Measurements from ENCODE around the gene APOBEC3C.
"Not testable (repeated sequence)": the region's sequence is repeated elsewhere in the genome, so short reads cannot be mapped to it uniquely, and the experiment has no call there.

Gene APOBEC3C

DNA sequence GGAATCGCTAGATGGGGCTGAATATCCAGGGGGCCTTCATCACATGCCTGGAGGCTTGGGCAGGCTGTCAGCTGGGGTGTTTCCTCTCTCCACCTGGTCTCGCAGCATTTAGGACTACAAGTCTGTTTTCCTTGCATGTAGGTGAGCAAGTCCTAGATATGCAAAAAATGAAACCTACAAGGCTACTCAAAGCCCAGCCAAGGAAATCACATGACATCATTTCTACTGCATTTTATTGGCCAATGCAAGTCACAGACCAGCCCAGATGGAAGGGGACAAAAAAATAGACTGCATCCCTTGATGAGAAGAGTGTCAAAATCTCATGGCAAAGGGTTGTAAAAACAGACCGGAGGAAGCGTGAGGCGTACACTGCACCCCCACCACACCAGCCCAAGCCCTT is 41.5 kb upstream of the APOBEC3C start:
- TF ChIP-seq POLR2A (IDR thresholded peaks at IDR 0.05; ENCODE audit: low read depth, low read length) (no peak), POLR2AphosphoS5 (IDR thresholded peaks at IDR 0.05; ENCODE audit: low read depth, low read length) (no peak), TAF1 (IDR thresholded peaks at IDR 0.05; ENCODE audit: borderline replicate concordance, low read depth, low read length) (no peak)
- FAIRE-seq (no peak), DNase-seq (ENCODE audit: insufficient read length) (no peak)

- FAIRE-seq (peak; percentile 96), DNase-seq (ENCODE audit: insufficient read length) (no peak)
- no peak for TF ChIP-seq POLR2A (IDR thresholded peaks at IDR 0.05; ENCODE audit: low read depth, low read length)
- TF ChIP-seq TAF1 (IDR thresholded peaks at IDR 0.05; ENCODE audit: borderline replicate concordance, low read depth, low read length) = no peak
- TF ChIP-seq POLR2AphosphoS5 (IDR thresholded peaks at IDR 0.05; ENCODE audit: low read depth, low read length) = no peak
Observed at GRCh38 chr22:38973289-38974169, 40.5 kb upstream of the APOBEC3C start.

DNA sequence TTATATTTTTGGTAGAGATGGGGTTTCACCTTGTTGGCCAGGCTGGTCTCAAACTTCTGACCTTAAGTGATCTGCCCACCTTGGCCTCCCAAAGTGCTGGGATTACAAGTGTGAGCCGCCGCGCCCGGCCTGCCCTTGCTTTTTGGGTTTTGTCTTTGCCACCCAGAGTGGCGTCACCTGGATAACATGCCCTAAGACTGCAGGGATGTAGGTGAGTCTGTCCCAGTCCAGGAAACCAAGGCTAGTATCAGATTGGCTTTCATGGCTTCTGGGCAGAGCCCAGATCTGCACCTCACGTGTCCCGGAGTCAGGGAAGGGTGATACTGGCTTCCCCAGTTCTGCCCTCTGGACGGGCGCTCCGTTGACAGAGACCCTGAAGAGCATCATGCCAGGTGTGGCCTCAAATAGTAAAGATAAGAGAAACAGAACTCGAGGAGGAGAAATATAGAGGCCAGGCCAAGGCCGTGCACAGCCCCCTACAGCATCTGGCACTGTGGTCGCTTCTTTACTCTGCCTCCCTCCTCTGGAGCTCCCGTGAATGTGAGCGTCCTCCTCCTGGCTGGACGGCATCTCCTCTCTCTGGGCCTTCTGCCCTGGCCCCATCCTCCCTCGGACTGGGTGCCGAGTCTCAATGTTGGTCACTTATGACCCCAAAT is 39.8 kb upstream of the APOBEC3C start:
- TF ChIP-seq TAF1 (IDR thresholded peaks at IDR 0.05; ENCODE audit: borderline replicate concordance, low read depth, low read length) (no peak), POLR2AphosphoS5 (IDR thresholded peaks at IDR 0.05; ENCODE audit: low read depth, low read length) (no peak), POLR2A (IDR thresholded peaks at IDR 0.05; ENCODE audit: low read depth, low read length) (no peak)
- FAIRE-seq (no peak), DNase-seq (ENCODE audit: insufficient read length) (no peak)

GRCh38 chr22:38974826-38975175 is 39.3 kb upstream of the APOBEC3C start:
- DNase-seq (ENCODE audit: insufficient read length) = no peak
- TF ChIP-seq TAF1 (IDR thresholded peaks at IDR 0.05; ENCODE audit: borderline replicate concordance, low read depth, low read length) = no peak
- TF ChIP-seq POLR2A (IDR thresholded peaks at IDR 0.05; ENCODE audit: low read depth, low read length) = no peak
- no peak for TF ChIP-seq POLR2AphosphoS5 (IDR thresholded peaks at IDR 0.05; ENCODE audit: low read depth, low read length)
- FAIRE-seq = no peak

GRCh38 chr22:38977289-38977688 is 36.8 kb upstream of the APOBEC3C start:
- peak; percentile 21 for FAIRE-seq
- not testable (repeated sequence) for DNase-seq (ENCODE audit: insufficient read length)

- not testable (repeated sequence) for FAIRE-seq; DNase-seq (ENCODE audit: insufficient read length)
Observed at GRCh38 chr22:38980587-38980986, 33.5 kb upstream of the APOBEC3C start.

DNA sequence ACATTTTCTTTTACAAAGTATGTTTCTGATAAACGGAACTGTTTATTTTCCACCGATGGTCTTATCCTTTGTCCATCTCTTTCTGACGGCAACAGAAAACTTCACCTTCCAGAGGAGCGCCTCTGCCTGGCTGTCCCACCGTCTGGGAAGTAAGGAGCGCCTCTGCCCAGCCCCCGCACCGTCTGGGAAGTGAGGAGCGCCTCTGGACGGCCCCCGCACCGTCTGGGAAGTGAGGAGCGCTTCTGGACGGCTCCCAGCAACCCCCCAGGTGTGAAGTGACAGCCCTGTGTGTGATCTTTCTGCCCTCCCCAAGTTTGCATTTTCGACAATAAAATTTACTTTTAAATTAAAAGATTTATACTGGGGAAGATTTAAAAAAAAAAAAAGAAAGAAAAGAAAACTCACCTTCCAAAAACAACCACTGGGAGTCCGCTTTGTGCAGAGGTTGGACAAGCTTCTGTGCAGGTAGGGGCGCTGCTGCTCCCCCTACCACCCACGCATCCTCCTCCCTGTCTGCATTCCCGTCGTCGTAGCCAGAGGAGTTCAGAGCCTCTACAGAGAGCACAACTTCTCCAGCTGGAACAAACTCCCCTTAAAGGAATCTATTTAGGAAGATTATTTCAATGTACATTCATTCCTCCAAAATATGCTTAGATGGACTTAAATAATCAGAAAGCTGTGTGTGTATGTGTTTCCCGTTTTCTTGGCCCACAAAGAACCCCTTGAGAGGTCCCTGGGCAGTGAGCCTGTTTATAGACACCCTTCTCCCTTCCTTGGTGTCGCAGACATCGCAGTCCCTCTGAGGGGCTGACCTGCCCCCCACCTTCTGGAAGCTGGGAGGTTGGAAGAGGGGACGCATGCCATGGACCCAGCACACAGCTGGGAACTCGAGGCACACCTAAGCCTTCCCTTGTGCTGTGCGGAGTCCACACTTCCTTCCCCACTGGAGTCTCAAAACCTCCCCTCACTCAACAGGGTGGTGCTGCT is 32.8 kb upstream of the APOBEC3C start:
- FAIRE-seq = no peak
- no peak for TF ChIP-seq TAF1 (IDR thresholded peaks at IDR 0.05; ENCODE audit: borderline replicate concordance, low read depth, low read length)
- no peak for TF ChIP-seq POLR2A (IDR thresholded peaks at IDR 0.05; ENCODE audit: low read depth, low read length)
- no peak for TF ChIP-seq POLR2AphosphoS5 (IDR thresholded peaks at IDR 0.05; ENCODE audit: low read depth, low read length)

GRCh38 chr22:38981992-38982927 is 31.8 kb upstream of the APOBEC3C start, which contains the start of gene APOBEC3B:
Gene APOBEC3B (plus strand): TSS chr22:38982347. CDS start chr22:38982454, 107 bp downstream.
- FAIRE-seq (peak; percentile 98), DNase-seq (ENCODE audit: insufficient read length) (peak; percentile 77)

More for the DNA sequence above, 32.8 kb upstream of the APOBEC3C start:
- no peak for DNase-seq (ENCODE audit: insufficient read length)

DNA sequence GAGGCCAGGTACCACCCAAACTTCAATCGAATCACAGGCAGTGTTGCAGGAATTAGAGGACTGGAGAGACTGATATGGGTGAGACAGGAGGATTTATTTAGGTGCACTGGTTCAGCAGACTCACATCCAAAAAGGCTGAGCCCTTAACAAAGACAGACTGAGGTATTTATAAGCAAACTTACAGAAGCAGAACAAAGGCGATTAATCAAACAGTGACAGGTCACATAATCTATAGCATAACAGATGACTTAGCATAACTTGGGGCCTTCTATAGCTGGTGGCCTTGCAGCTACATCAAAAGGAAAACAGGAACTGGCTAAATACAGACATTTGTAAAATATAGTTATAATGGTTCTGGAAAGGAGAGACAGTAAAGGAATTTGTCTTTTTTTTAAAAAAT is 29.8 kb upstream of the APOBEC3C start:
- FAIRE-seq = no peak
- TF ChIP-seq POLR2AphosphoS5 (IDR thresholded peaks at IDR 0.05; ENCODE audit: low read depth, low read length) = no peak
- DNase-seq (ENCODE audit: insufficient read length) = no peak

More at GRCh38 chr22:38981992-38982927, 31.8 kb upstream of the APOBEC3C start, which contains the start of gene APOBEC3B:
- TF ChIP-seq POLR2A (IDR thresholded peaks at IDR 0.05; ENCODE audit: low read depth, low read length) (no peak; the same call in 1 of the 2 replicates), TAF1 (IDR thresholded peaks at IDR 0.05; ENCODE audit: borderline replicate concordance, low read depth, low read length) (no peak), POLR2AphosphoS5 (IDR thresholded peaks at IDR 0.05; ENCODE audit: low read depth, low read length) (no peak)

- FAIRE-seq = peak; percentile 96
- not testable (repeated sequence) for DNase-seq (ENCODE audit: insufficient read length)
Observed at GRCh38 chr22:38984784-38985757, 29.0 kb upstream of the APOBEC3C start.

Measured in GM12892 (cell line).